ENCODE results near the gene APH1B. TPM values are rescaled to one million over a fixed set of nuclear protein-coding genes. Genes with fewer than 3 reads are reported as not detected.
"Not testable (repeated sequence)": the region's sequence is repeated elsewhere in the genome, so short reads cannot be mapped to it uniquely, and the experiment has no call there.

The APH1B gene
- total RNA-seq, 1 donor = 19.9 TPM

GRCh38 chr15:63339006-63339766 is 61.8 kb downstream of the APH1B start:
- TF ChIP-seq CTCF (IDR thresholded peaks at IDR 0.05; ENCODE audit: insufficient read depth, low read depth, low read length) = no peak
- no peak for DNase-seq (ENCODE audit: low read depth)
- no peak overlapping the region for H3K4me3 ChIP-seq (ENCODE audit: low read depth, low read length)

- H3K4me3 ChIP-seq (ENCODE audit: low read depth, low read length) = no peak overlapping the region
- no peak for DNase-seq (ENCODE audit: low read depth)
- no peak for TF ChIP-seq CTCF (IDR thresholded peaks at IDR 0.05; ENCODE audit: insufficient read depth, low read depth, low read length)
Observed at GRCh38 chr15:63339836-63340235, 62.4 kb downstream of the APH1B start.

- H3K4me3 ChIP-seq (ENCODE audit: low read depth, low read length) = no peak overlapping the region
- no peak for DNase-seq (ENCODE audit: low read depth)
- no peak for TF ChIP-seq CTCF (IDR thresholded peaks at IDR 0.05; ENCODE audit: insufficient read depth, low read depth, low read length)
Observed at GRCh38 chr15:63340353-63340752, 62.9 kb downstream of the APH1B start.

GRCh38 chr15:63340878-63341277 is 63.5 kb downstream of the APH1B start:
- H3K4me3 ChIP-seq (ENCODE audit: low read depth, low read length) = no peak overlapping the region
- no peak for TF ChIP-seq CTCF (IDR thresholded peaks at IDR 0.05; ENCODE audit: insufficient read depth, low read depth, low read length)
- DNase-seq (ENCODE audit: low read depth) = no peak

GRCh38 chr15:63341898-63342297 is 64.5 kb downstream of the APH1B start:
- H3K4me3 ChIP-seq (ENCODE audit: low read depth, low read length) = no peak overlapping the region
- no peak for DNase-seq (ENCODE audit: low read depth)
- no peak for TF ChIP-seq CTCF (IDR thresholded peaks at IDR 0.05; ENCODE audit: insufficient read depth, low read depth, low read length)

- not testable (repeated sequence) for H3K4me3 ChIP-seq (ENCODE audit: low read depth, low read length)
- DNase-seq (ENCODE audit: low read depth) = peak; percentile 74
Observed at GRCh38 chr15:63342996-63343562, 65.7 kb downstream of the APH1B start.

- H3K4me3 ChIP-seq (ENCODE audit: low read depth, low read length) = no peak overlapping the region
- DNase-seq (ENCODE audit: low read depth) = peak; percentile 61
- no peak for TF ChIP-seq CTCF (IDR thresholded peaks at IDR 0.05; ENCODE audit: insufficient read depth, low read depth, low read length)
Observed at GRCh38 chr15:63344731-63345390, 67.5 kb downstream of the APH1B start.
